ENCODE results near the gene RBP5.

Gene RBP5

DNA sequence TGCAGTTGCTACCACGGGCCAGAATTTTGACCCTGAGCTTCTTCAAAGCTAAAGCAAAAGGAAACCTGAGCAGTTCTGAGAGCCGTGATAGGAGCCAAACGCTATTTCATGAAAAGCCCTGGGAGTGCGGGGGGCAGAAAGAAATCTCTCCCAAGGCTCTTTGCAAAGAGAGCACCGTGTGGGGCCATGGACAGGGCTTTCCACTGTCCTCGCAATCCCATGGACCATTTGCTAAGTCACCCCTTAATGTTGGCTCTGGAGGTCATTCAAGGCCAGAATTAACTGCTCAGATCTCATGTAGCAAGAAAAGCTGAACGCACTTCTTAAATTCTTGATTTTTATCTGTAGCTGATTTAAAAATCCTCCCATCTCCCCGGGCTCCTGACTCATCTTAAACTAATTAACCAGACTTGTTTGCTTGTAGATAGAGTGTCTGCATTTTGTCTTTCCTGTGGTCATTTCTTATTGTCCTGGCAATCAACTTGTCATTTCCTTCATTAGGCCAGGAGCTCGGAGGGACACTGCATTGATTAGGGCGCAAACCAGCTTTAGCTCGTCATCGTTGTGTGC is 26.3 kb upstream of the RBP5 start:
- TF ChIP-seq TEAD4 (IDR thresholded peaks at IDR 0.05), result no peak
- TF ChIP-seq CEBPB (IDR thresholded peaks at IDR 0.05), result no peak
- no peak for TF ChIP-seq TAF1 (IDR thresholded peaks at IDR 0.05; ENCODE audit: low read depth)
- no peak for TF ChIP-seq FOXM1 (IDR thresholded peaks at IDR 0.05; ENCODE audit: borderline replicate concordance, low read depth)
- TF ChIP-seq EP300 (IDR thresholded peaks at IDR 0.05; ENCODE audit: borderline replicate concordance), result no peak
- no peak for TF ChIP-seq EGR1 (IDR thresholded peaks at IDR 0.05)
- no peak for TF ChIP-seq RAD21 (IDR thresholded peaks at IDR 0.05; ENCODE audit: low read depth)
- no peak for TF ChIP-seq NFIC (IDR thresholded peaks at IDR 0.05)
- TF ChIP-seq TCF12 (IDR thresholded peaks at IDR 0.05; ENCODE audit: low read depth), result no peak

DNA sequence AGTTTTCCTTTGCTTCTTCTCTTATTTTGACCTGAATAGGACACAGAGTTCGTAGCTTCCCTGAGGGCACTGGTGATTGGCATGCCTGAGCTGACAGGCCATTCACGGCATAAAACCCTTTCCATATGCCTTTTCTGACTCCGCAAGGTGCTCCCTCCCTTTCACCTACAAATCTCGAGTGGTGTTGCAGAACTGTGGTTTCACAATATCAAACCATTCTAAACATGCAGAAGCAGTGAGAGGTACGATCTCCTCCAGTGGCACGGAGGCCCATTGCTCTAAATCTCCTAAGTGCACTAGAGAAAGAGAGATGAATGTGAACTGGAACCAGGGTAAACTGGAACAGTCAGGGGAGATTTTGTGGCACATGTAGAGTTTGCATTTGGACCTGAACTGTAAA is 25.4 kb upstream of the RBP5 start:
- TF ChIP-seq CEBPB (IDR thresholded peaks at IDR 0.05) (no peak), CREB1 (IDR thresholded peaks at IDR 0.05; ENCODE audit: low read depth) (no peak), EGR1 (IDR thresholded peaks at IDR 0.05) (no peak), ZBTB7A (IDR thresholded peaks at IDR 0.05; ENCODE audit: low read depth) (no peak), EP300 (IDR thresholded peaks at IDR 0.05; ENCODE audit: borderline replicate concordance) (no peak), YY1 (IDR thresholded peaks at IDR 0.05; ENCODE audit: low read depth) (no peak), TEAD4 (IDR thresholded peaks at IDR 0.05) (no peak), TAF1 (IDR thresholded peaks at IDR 0.05; ENCODE audit: low read depth) (no peak), FOXM1 (IDR thresholded peaks at IDR 0.05; ENCODE audit: borderline replicate concordance, low read depth) (no peak), TCF12 (IDR thresholded peaks at IDR 0.05; ENCODE audit: low read depth) (no peak), RAD21 (IDR thresholded peaks at IDR 0.05; ENCODE audit: low read depth) (no peak), NFIC (IDR thresholded peaks at IDR 0.05) (no peak)
- TF ChIP-seq, protein P1, sequence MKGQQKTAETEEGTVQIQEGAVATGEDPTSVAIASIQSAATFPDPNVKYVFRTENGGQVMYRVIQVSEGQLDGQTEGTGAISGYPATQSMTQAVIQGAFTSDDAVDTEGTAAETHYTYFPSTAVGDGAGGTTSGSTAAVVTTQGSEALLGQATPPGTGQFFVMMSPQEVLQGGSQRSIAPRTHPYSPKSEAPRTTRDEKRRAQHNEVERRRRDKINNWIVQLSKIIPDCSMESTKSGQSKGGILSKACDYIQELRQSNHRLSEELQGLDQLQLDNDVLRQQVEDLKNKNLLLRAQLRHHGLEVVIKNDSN (IDR thresholded peaks at IDR 0.05), result no peak
- TF ChIP-seq, protein P2, sequence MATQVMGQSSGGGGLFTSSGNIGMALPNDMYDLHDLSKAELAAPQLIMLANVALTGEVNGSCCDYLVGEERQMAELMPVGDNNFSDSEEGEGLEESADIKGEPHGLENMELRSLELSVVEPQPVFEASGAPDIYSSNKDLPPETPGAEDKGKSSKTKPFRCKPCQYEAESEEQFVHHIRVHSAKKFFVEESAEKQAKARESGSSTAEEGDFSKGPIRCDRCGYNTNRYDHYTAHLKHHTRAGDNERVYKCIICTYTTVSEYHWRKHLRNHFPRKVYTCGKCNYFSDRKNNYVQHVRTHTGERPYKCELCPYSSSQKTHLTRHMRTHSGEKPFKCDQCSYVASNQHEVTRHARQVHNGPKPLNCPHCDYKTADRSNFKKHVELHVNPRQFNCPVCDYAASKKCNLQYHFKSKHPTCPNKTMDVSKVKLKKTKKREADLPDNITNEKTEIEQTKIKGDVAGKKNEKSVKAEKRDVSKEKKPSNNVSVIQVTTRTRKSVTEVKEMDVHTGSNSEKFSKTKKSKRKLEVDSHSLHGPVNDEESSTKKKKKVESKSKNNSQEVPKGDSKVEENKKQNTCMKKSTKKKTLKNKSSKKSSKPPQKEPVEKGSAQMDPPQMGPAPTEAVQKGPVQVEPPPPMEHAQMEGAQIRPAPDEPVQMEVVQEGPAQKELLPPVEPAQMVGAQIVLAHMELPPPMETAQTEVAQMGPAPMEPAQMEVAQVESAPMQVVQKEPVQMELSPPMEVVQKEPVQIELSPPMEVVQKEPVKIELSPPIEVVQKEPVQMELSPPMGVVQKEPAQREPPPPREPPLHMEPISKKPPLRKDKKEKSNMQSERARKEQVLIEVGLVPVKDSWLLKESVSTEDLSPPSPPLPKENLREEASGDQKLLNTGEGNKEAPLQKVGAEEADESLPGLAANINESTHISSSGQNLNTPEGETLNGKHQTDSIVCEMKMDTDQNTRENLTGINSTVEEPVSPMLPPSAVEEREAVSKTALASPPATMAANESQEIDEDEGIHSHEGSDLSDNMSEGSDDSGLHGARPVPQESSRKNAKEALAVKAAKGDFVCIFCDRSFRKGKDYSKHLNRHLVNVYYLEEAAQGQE (IDR thresholded peaks at IDR 0.05; ENCODE audit: low read depth), result no peak
- TF ChIP-seq, protein P3, sequence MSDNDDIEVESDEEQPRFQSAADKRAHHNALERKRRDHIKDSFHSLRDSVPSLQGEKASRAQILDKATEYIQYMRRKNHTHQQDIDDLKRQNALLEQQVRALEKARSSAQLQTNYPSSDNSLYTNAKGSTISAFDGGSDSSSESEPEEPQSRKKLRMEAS (IDR thresholded peaks at IDR 0.05), result no peak

DNA sequence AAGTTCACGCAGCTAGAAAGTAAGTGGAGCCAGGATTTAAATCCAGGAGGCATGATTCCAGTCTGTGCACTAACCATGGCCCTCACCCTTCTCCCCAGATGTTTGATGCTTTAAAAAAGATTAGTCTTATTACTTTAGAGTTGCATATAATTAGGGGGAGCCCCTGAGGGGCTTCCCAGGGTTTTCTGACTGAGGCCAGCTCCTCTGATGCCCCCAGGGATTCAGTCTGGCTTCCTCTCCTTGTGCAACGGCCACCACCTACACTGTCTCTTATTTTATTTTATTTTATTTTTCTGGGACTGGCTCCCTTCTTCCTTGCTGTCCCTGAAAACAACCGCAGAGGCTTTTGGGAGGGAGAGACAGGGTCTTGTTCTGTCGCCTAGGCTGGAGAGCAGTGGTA is 24.1 kb upstream of the RBP5 start:
- TF ChIP-seq TEAD4 (IDR thresholded peaks at IDR 0.05) (no peak), TAF1 (IDR thresholded peaks at IDR 0.05; ENCODE audit: low read depth) (no peak), CEBPB (IDR thresholded peaks at IDR 0.05) (no peak), RAD21 (IDR thresholded peaks at IDR 0.05; ENCODE audit: low read depth) (no peak), YY1 (IDR thresholded peaks at IDR 0.05; ENCODE audit: low read depth) (no peak), ZBTB7A (IDR thresholded peaks at IDR 0.05; ENCODE audit: low read depth) (no peak), EP300 (IDR thresholded peaks at IDR 0.05; ENCODE audit: borderline replicate concordance) (no peak), NFIC (IDR thresholded peaks at IDR 0.05) (no peak), FOXM1 (IDR thresholded peaks at IDR 0.05; ENCODE audit: borderline replicate concordance, low read depth) (no peak), EGR1 (IDR thresholded peaks at IDR 0.05) (no peak)
- TF ChIP-seq, protein P1 (IDR thresholded peaks at IDR 0.05), result no peak

DNA sequence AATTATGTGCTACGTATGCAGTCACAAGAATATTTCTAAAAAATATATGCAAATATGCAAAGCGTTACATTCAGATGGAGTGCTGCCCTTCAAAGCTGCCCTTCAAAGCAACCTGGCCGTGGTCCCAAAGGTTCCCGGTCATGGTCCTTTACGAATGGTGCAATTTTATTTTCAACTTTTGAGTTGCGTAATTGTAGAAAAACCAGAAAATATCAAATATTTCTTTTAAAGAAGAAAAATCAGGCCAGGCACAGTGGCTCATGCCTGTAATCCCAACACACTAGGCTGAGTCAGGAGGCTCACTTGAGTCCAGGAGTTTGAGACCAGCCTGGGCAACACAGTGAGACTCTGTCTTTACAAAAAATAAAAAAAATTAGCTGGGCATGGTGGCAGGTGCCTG is 22.8 kb upstream of the RBP5 start:
- TF ChIP-seq, protein P2 (IDR thresholded peaks at IDR 0.05; ENCODE audit: low read depth), result no peak
- TF ChIP-seq EGR1 (IDR thresholded peaks at IDR 0.05), result no peak
- TF ChIP-seq CREB1 (IDR thresholded peaks at IDR 0.05; ENCODE audit: low read depth), result no peak
- no peak for TF ChIP-seq NFIC (IDR thresholded peaks at IDR 0.05)
- no peak for TF ChIP-seq EP300 (IDR thresholded peaks at IDR 0.05; ENCODE audit: borderline replicate concordance)
- no peak for TF ChIP-seq RAD21 (IDR thresholded peaks at IDR 0.05; ENCODE audit: low read depth)
- no peak for TF ChIP-seq TEAD4 (IDR thresholded peaks at IDR 0.05)
- TF ChIP-seq TCF12 (IDR thresholded peaks at IDR 0.05; ENCODE audit: low read depth), result no peak
- TF ChIP-seq, protein P3 (IDR thresholded peaks at IDR 0.05), result no peak
- no peak for TF ChIP-seq ZBTB7A (IDR thresholded peaks at IDR 0.05; ENCODE audit: low read depth)
- no peak for TF ChIP-seq CEBPB (IDR thresholded peaks at IDR 0.05)
- TF ChIP-seq, protein P1 (IDR thresholded peaks at IDR 0.05), result no peak
- TF ChIP-seq FOXM1 (IDR thresholded peaks at IDR 0.05; ENCODE audit: borderline replicate concordance, low read depth), result no peak

DNA sequence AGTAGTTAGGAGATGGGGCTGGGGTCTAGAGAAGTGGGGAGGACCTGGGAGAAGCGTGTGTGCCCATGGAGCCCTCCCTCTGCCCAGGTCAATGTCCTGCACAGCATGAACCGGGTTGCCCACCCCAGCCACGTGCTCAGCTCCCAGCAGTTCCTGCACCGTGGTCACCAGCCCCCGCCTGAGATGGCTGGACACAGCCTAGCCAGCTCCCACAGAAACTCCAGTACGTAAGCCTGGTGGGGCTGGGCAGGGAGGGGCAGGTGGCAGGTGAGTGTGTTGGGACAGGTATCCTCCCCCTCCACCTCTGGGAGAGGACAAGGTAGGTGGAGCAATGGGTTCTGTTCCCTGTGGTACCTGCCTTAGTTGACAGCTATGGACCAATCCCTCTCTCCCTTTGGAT is 22.2 kb upstream of the RBP5 start:
- TF ChIP-seq, protein P2 (IDR thresholded peaks at IDR 0.05; ENCODE audit: low read depth), result no peak
- TF ChIP-seq, protein P3 (IDR thresholded peaks at IDR 0.05), result no peak
- TF ChIP-seq CREB1 (IDR thresholded peaks at IDR 0.05; ENCODE audit: low read depth) (no peak), TEAD4 (IDR thresholded peaks at IDR 0.05) (no peak), RAD21 (IDR thresholded peaks at IDR 0.05; ENCODE audit: low read depth) (no peak), CEBPB (IDR thresholded peaks at IDR 0.05) (no peak), NFIC (IDR thresholded peaks at IDR 0.05) (no peak), EGR1 (IDR thresholded peaks at IDR 0.05) (no peak), TAF1 (IDR thresholded peaks at IDR 0.05; ENCODE audit: low read depth) (no peak), FOXM1 (IDR thresholded peaks at IDR 0.05; ENCODE audit: borderline replicate concordance, low read depth) (no peak), TCF12 (IDR thresholded peaks at IDR 0.05; ENCODE audit: low read depth) (no peak), EP300 (IDR thresholded peaks at IDR 0.05; ENCODE audit: borderline replicate concordance) (no peak), ZBTB7A (IDR thresholded peaks at IDR 0.05; ENCODE audit: low read depth) (no peak), YY1 (IDR thresholded peaks at IDR 0.05; ENCODE audit: low read depth) (no peak)
- TF ChIP-seq, protein P1 (IDR thresholded peaks at IDR 0.05), result no peak

Measured in Ishikawa (cell line).